Gastroesophageal sphincter (tissue), 4 donors: ENCODE results near the gene STX8. TPM values are rescaled to one million over a fixed set of nuclear protein-coding genes. Genes with fewer than 3 reads are reported as not detected.

Experiments
- ATAC-seq: fragments of 150-250 bp; one replicate; pipeline ENCODE4 v1.9.1; 2016; ENCODE audit warnings: mild to moderate bottlenecking, moderate library complexity
- H3K27ac ChIP-seq, 4 donors: fragments of 200-600 bp; sonication (generic) in 3 of 4; 1 replicate in 3 of 4; 2 replicates in 1 of 4; pipeline ENCODE4 v1.5.1; 2016 to 2019
- H3K27me3 ChIP-seq: fragments of 200-600 bp; sonication (generic); one replicate; pipeline ENCODE4 v1.5.1; 2019
- H3K36me3 ChIP-seq, 2 donors: fragments of 200-600 bp; sonication (generic); one replicate each; pipeline ENCODE4 v1.5.1; 2019; ENCODE audit warnings: control low read depth in 1 of 2
- H3K4me1 ChIP-seq, 3 donors: fragments of 200-600 bp; sonication (generic); 1 replicate in 2 of 3; 2 replicates in 1 of 3; pipeline ENCODE4 v1.5.1; 2016 to 2019; ENCODE audit warnings: control low read depth in 2 of 3
- H3K4me3 ChIP-seq, 2 donors: fragments of 200-600 bp; sonication (generic); one replicate each; pipeline ENCODE4 v1.5.1; 2019; ENCODE audit warnings: mild to moderate bottlenecking in 1 of 2, moderate library complexity in 1 of 2
- H3K9me3 ChIP-seq, 3 donors: fragments of 200-600 bp; sonication (generic); one replicate each; pipeline ENCODE4 v1.5.1; 2017 to 2019; ENCODE audit warnings: control low read depth in 2 of 3
- EP300 ChIP-seq: sonication (generic); formaldehyde crosslinking; IDR thresholded peaks from one replicate; pipeline ENCODE4 v1.6.1; 2017; ENCODE audit warnings: antibody characterized with exemption, mild to moderate bottlenecking
- POLR2A ChIP-seq, 2 donors: fragments of 450-650 bp; IDR thresholded peaks; one replicate each; pipeline ENCODE4 v1.6.1; 2017; ENCODE audit warnings: antibody characterized with exemption in 2 of 2, mild to moderate bottlenecking in 2 of 2, moderate library complexity in 1 of 2
- POLR2AphosphoS5 ChIP-seq: sonication (generic); formaldehyde crosslinking; IDR thresholded peaks from one replicate; pipeline ENCODE4 v1.6.1; 2017; ENCODE audit warnings: antibody characterized with exemption
- WGBS, 2 donors: methylation state at CpG; one replicate each; pipeline ENCODE4 v1.1.5; 2018; ENCODE audit warnings: low coverage in 1 of 2; 5-methylcytosine and 5-hydroxymethylcytosine counted together
- total RNA-seq, 4 donors: library from RNA; depleted of rRNA; stranded (reverse); fragments of >200 nt; gene quantifications; one replicate each; pipeline ENCODE4 v1.1.0, GENCODE V29; 2016
- TF ChIP-seq, protein P1 (sequence below), 4 experiments: fragments of 200-600 bp in 2 of 4; fragments of 450-650 bp in 2 of 4; sonication (generic) in 1 of 4; IDR thresholded peaks; one replicate each; pipeline ENCODE4 v1.5.1; 2017 to 2019; ENCODE audit warnings: antibody characterized with exemption in 4 of 4, mild to moderate bottlenecking in 2 of 4, moderate library complexity in 2 of 4

STX8 gene
- total RNA-seq, 4 donors from 2014 or later: 67.9 to 106 (median 87.1) TPM

DNA sequence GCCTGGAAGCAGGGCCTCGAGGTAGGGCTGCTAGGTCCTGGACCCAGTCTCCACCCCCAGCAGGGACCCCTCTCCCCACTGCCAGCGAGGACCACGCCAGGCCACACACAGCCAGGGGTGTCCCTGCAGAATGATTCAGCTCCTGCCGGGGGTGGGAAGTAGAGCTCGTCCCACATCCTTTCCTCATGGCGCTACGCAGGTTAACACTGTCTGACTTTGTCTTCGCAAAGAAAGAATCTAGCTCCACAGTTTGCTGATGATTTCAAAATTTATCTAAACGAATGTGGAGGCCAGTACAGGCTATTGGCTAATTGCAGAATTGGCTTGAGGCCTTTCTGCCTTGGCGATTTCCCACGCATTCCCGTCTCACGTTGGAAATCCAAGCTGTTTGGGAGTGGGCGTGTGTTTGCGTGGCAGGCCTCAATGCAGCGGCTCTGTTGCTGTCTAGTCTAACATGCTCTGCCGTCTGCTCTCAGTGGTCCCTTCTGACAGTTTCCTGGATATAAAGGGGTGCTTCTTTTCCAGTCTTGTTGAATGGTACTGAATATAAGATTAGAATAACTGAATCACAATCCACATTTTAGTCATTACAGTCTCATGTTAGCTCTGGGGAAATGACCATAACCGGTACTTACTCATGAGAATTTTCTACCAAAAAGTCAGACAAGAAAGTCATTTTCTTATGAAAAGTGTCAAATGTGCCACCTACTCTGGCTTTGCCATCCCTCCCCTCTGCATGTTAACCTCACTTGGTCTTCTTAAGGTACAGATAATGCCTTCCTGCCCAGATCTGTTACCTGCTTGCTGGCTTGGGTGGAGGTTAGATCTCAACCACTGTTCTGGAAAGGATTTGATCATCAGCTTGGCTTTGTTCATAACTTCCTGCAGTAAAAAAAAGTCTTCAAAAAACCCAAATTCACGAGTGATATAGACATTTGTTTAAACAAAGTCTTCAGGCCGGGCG lies 301.9 kb downstream of the STX8 start:
- peak; percentile 68 for ATAC-seq

DNA sequence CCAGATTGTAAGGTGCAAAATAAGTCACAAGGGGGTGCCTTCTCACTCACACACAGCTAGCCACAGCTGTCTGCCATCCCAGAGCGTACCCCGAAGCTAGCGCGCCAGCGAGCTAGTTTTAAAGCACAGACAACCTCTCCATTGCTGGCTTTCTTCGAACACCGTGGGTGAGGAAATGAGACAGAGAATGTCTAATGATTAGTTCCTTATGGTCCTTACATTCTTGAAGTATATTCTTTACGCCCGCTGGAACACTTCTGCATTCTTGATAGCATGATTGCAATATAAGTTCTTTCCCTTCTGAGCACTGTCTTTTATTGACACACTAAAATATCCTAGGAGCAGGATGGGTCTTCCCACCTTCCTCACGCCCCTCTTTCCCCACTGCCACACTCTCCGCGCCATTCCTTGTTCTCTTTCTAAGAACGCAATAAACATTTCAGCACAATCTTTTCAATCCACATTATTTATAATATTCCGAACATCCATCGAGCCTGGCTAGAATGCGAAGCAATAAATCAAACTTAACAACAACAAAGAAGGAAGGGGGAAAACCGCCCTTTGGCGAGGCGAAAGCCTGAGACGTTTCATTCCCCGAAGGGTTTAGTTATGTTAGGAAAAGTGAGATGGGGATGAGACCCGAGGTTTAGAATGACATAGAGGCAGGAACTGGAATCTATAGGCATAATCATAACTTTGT lies 303.0 kb downstream of the STX8 start:
- 40 to 44% methylated on average over 16 to 20 of the region's 22 CpGs for WGBS, 2 donors
- Histone ChIP-seq H3K27ac (peak overlapping the region in 3 of 4 donors; percentile 29 to 83 (median 61)), H3K9me3 (no peaks in the 10 kb centered on the region), H3K4me3 (peak overlapping the region in 1 of 2 donors; percentile 0), H3K36me3 (no peaks in the 10 kb centered on the region), H3K4me1 (peaks cover 0 to 38% (median 4%) of the 10 kb centered on the region in 3 donors), H3K27me3 (no peaks in the 10 kb centered on the region)
- no peak for ATAC-seq
- no peak for TF ChIP-seq POLR2A (IDR thresholded peaks at IDR 0.05)
- TF ChIP-seq, protein P1, sequence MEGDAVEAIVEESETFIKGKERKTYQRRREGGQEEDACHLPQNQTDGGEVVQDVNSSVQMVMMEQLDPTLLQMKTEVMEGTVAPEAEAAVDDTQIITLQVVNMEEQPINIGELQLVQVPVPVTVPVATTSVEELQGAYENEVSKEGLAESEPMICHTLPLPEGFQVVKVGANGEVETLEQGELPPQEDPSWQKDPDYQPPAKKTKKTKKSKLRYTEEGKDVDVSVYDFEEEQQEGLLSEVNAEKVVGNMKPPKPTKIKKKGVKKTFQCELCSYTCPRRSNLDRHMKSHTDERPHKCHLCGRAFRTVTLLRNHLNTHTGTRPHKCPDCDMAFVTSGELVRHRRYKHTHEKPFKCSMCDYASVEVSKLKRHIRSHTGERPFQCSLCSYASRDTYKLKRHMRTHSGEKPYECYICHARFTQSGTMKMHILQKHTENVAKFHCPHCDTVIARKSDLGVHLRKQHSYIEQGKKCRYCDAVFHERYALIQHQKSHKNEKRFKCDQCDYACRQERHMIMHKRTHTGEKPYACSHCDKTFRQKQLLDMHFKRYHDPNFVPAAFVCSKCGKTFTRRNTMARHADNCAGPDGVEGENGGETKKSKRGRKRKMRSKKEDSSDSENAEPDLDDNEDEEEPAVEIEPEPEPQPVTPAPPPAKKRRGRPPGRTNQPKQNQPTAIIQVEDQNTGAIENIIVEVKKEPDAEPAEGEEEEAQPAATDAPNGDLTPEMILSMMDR (IDR thresholded peaks at IDR 0.05): peak in 1 of 4 experiments; percentile 22

More for the DNA sequence above, 301.9 kb downstream of the STX8 start:
- Histone ChIP-seq H3K4me3 (peak overlapping the region in 1 of 2 donors; percentile 0), H3K27ac (peak overlapping the region in 3 of 4 donors; percentile 29 to 83 (median 61)), H3K36me3 (no peaks in the 10 kb centered on the region), H3K9me3 (no peaks in the 10 kb centered on the region), H3K4me1 (peaks cover 0 to 38% (median 4%) of the 10 kb centered on the region in 3 donors), H3K27me3 (no peaks in the 10 kb centered on the region)
- WGBS, 2 donors: 6 to 35% methylated on average over 8 to 9 of the region's 21 CpGs
- peak; percentile 67 for TF ChIP-seq POLR2AphosphoS5
- TF ChIP-seq POLR2A (IDR thresholded peaks at IDR 0.05): no peak

DNA sequence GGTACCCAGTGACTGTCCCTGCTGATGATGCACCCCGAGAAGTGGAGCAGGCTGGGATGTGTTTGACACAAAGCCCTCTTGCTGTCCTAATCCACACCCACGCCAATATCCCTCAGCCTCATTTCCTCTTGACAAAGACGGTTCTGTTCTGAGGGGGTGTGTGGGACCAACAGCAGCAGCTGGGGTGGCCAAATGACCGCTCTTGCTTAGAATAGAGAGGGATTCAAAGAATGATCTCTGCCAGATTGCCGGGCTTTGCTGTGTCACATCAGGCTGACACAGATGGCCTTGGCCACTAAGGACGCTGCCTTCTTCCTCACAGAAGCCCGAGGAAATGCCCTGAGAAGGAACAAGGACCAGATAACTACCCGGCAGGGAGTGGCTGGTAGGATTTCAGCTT lies 303.6 kb downstream of the STX8 start:
- H3K36me3 ChIP-seq: no peaks in the 10 kb centered on the region
- H3K27ac ChIP-seq: peak overlapping the region in 2 of 4 donors; percentile 61 to 83
- ATAC-seq: no peak
- no peaks in the 10 kb centered on the region for H3K9me3 ChIP-seq
- WGBS, 2 donors: 51 to 70% methylated on average over 2 to 7 of the region's 8 CpGs
- H3K27me3 ChIP-seq: no peaks in the 10 kb centered on the region
- no peak for TF ChIP-seq POLR2AphosphoS5
- TF ChIP-seq, protein P1 (IDR thresholded peaks at IDR 0.05): no peak
- TF ChIP-seq EP300: no peak
- TF ChIP-seq POLR2A (IDR thresholded peaks at IDR 0.05): no peak
- H3K4me3 ChIP-seq: peak overlapping the region in 1 of 2 donors; percentile 0
- peaks cover 0 to 38% (median 4%) of the 10 kb centered on the region in 3 donors for H3K4me1 ChIP-seq

DNA sequence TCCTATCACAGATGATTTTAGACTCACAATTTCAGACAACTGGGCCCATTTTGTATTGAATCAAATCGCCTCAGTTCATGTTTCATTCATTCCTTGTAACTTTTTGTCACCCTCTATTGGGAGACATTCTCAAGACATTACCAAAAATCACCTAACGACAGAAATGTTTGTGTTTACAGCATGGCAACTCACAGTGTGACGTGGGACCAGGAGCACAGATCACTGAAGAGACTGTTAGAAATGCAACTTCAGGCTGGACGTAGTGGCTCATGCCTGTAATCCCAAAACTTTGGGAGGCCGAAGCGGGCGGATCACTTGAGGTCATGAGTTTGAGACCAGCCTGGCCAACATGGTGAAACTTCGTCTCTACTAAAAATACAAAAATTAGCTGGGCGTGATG lies 304.7 kb downstream of the STX8 start:
- H3K4me3 ChIP-seq: no peak overlapping the region
- H3K36me3 ChIP-seq: no peaks in the 10 kb centered on the region
- TF ChIP-seq POLR2AphosphoS5 (no peak), POLR2A (IDR thresholded peaks at IDR 0.05) (no peak), EP300 (no peak)
- TF ChIP-seq, protein P1 (IDR thresholded peaks at IDR 0.05): no peak
- WGBS, 2 donors: 89 to 94% methylated on average over 7 to 8 of the region's 9 CpGs
- H3K4me1 ChIP-seq: peaks cover 0 to 38% (median 4%) of the 10 kb centered on the region in 3 donors
- no peaks in the 10 kb centered on the region for H3K27me3 ChIP-seq
- H3K9me3 ChIP-seq: no peaks in the 10 kb centered on the region
- no peak for ATAC-seq
- H3K27ac ChIP-seq: peak overlapping the region in 1 of 4 donors; percentile 63

DNA sequence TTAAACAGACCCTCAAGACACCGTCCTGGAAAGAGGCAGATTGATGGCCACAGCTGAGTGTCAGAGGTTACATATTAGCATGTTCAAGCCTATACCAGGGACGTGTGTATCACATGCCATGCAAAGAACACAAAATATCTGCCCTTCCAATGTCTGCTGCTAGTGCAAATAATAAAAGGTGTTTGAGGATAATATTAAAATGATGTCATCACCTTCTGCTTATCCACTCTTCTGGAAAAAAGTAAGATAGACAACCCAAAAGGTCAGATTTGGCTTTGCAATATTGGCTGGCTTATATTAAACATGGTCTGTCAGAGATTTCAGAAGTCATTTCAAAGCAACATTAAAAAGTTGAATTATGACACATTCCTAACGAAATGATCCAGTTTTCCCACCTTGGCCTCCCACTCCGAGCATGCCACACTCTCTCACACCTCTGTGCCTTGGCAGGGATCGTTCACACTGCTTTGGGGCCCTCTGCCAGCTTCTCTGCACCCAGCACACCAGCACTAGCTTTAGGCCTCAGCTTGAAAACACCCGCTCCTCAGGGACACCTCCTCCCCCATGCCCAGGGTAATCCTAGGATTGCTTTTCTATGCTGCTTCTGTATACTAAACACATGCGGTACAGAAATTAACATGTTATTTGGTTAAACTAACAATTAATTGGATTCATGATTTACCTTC lies 306.1 kb downstream of the STX8 start:
- H3K9me3 ChIP-seq: no peaks in the 10 kb centered on the region
- WGBS, 2 donors: 34 to 36% methylated on average over 6 to 7 of the region's 7 CpGs
- H3K27me3 ChIP-seq: no peaks in the 10 kb centered on the region
- peak overlapping the region in 3 of 4 donors; percentile 30 to 63 (median 46) for H3K27ac ChIP-seq
- peaks cover 0 to 38% (median 4%) of the 10 kb centered on the region in 3 donors for H3K4me1 ChIP-seq
- TF ChIP-seq, protein P1 (IDR thresholded peaks at IDR 0.05): no peak
- TF ChIP-seq POLR2A (IDR thresholded peaks at IDR 0.05) (no peak), POLR2AphosphoS5 (no peak), EP300 (no peak)
- no peaks in the 10 kb centered on the region for H3K36me3 ChIP-seq
- H3K4me3 ChIP-seq: no peak overlapping the region
- no peak for ATAC-seq
